ENCODE results near the gene CLRN3.

CLRN3 gene

DNA sequence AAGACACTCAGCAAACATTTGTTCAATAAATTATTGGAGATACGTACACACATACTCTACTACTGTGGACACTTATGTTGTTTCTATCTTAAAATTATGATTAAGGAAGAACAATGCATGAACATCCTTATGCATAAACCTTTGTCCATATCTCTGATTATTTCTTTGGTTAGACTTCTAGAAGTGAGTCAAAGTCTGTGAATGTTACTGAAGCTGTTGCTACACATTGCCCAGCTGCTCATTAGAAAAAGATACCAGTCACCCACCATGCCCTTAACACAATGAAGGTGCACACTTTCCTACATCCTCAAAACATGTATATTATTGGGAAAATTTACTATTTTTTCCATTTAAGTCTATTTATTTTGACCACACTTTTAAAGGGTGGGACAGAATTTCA, 1.4 kb upstream of the CLRN3 start:
- DNase-seq: no peak

DNA sequence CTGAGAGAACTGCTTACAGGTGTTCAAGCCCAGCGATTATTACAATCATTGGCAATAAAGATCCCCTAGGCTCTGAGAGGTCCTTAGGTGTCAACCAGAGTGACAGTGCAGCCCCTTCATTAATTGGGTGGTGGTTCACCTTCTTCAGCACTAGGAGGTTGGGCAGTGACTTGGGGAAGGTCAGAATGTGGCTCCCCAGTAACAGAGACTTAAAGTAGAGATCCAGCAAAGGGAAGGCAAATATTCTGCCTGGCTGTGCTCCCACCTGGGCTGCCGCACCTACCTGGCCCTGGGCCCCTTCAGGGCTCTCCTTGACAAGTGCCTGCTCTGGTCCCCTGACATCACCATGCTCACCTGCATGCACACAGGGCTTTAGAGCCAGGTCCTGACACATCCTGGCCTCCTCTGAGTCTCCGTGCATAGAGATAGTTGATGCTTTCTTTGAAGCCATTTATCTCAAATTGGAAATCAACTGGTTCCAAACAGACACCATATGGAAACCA, 1.9 kb downstream of the CLRN3 start:
- DNase-seq: no peak

DNA sequence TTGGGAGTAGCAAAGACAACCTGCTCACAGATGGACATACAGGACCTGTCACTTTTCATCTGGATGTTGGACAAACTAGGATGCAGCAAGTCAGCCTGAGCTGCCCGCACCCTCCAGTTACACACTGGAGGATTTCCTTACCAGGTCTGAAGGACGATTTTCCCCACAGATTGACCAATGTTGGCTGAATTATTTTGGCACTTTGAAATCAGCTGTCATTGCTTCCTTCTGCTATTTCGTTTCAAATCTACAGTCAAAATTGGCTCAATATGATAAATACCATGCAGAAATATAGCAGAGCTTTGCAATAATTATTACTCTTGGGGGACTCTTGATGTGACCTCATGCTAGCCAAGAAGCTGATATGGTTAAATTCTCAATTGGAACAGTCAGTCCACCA, 2.5 kb downstream of the CLRN3 start:
- DNase-seq: no peak

DNA sequence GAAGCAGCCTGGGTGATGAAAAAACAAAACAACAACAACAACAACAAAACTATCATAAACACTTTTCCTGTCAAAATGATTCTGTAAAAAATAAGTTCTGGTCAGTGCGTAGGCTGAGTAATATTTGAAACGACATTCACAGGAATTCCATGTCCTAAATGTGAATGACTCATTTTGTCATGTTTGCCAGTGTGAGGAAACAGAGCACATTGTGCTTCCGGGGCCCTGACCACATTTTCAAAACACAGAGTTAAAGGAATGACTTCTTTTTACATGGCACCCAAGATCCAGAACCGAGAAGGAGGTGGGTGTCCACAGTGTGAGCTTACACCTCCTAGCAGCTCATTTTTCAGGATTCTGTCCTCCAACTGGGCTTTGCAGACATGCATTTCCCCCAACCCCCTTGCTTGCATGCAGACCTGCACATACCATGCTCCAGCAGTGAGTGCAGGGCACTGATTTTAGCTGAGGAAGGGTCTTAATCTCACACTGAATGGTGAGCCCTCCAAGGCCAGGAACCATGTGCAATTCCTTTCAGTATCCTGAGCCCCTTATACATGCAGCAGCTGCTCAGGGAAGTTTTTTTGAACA, 3.0 kb downstream of the CLRN3 start:
- no peak for DNase-seq

GRCh38 chr10:127888521-127889312, 4.0 kb downstream of the CLRN3 start:
- no peak for DNase-seq

DNA sequence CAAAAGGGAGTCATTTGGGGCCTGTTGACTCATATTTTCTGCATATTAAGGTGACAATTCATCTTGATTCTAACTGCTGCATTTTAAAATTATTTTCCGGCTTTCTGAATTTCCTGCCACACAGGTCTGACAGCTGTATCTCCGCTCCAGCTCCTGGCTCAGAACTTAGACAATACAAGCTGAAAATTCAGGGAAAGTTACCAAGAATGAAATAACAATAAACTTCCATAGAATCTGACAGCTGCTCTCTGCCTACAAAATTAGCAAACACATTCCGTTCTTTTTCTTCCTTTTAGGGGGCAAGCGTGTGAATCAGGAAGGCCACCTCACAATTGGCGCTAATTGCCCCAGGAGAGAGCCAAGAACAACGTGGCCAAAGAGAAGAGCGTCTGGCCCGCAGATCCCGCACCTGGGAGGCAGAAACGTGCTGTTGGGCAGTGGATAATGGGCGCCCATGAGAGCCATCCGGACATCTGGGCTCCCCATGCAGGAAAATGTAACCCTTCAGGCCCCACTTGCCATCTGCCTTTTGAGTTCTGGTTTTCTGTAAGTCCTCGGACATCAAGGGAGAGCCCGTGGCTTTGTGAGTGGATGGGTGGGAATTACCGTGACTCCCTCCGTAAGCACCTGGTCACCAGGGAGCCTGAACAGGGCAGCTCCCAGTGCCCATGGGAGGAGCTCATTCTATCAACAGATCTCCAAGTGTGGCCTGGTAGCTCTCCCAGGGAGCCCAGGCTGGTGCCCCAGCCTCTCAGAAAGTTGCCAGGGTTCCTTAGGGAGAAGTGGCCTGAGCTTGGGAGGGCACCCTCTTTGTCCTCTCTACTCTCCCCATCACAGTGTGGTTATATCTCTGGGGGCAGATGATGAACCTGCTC, 5.0 kb downstream of the CLRN3 start:
- DNase-seq: no peak

DNA sequence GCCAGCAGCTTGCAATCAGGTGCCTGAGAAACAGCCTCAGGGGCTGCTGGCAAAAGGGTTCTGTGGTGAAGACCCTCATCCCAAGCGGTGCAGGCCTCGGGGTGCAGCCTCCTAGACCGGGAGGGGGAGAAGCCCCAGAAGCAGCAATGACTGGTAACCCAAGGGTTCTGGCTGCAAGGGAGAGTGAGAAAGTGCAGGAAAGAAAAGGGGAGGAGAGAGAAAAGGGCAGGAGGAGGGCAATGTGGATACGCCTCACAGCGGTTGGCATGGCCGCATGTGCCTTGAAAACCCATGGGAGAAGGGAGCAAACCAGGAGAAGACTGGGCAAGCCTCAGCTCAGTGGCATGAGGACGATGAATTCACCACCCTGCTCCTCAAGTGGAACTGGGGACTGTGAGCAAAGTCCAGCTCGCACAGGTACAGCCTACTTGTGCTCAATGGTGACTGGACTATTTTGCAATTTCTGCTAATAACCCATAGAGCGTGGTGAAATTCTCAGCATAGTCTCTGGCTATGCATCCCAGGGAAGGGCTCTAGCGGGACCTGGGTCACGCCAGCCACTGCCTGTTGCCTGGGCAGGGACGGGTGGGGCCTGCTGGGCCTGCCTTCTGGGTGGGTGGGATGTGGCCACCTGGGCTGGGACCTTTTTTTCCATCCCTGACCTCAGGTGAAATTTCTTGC, 6.2 kb downstream of the CLRN3 start:
- no peak for DNase-seq

GRCh38 chr10:127884501-127884900, 8.2 kb downstream of the CLRN3 start:
- no peak for DNase-seq

DNA sequence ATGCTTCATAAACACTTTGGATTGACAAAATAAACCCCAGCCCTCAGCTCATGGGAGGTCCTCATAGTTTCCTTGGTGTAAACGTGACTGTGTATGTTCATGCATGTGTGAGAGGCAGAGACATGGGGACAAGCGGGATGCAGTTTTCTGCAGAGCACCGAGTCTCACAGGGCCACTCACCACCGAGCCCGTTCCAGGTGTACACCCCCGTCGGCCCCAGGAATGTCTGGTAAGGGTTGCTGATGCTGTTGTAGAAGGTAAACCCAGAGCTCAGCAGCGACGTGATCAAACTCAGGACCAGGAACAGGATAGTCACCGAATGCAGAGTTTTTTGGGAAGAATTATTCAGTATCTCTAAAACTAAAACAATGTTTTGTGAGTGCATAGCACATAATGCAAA, 9.2 kb downstream of the CLRN3 start:
- no peak for DNase-seq

GRCh38 chr10:127882801-127883459, 9.8 kb downstream of the CLRN3 start:
- DNase-seq: no peak

- no peak for DNase-seq
Observed at GRCh38 chr10:127882391-127882790, 10.3 kb downstream of the CLRN3 start.

- no peak for DNase-seq
Observed at GRCh38 chr10:127881262-127881661, 11.5 kb downstream of the CLRN3 start.

DNA sequence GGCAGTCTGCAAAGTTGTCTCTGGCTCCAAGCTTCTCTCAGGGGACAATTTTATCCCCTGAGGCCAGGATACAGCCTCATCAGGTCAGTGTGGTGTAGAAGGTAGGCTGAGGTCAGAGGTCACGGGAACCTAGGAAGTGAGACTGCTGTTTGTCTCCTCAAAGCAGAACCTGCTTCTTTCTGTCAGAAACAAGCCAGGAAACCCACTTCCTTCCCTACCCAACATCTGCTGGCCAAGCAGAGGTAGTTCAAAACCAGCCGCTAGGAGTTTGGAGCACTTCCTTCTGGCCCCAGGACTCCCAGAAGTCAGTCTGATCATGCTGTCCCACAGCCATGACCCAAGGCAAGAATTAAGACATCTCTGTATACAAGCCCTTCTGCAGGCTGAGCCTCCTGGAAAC, 12.2 kb downstream of the CLRN3 start:
- DNase-seq: no peak

GRCh38 chr10:127878475-127879055, 14.2 kb downstream of the CLRN3 start:
- no peak for DNase-seq

DNA sequence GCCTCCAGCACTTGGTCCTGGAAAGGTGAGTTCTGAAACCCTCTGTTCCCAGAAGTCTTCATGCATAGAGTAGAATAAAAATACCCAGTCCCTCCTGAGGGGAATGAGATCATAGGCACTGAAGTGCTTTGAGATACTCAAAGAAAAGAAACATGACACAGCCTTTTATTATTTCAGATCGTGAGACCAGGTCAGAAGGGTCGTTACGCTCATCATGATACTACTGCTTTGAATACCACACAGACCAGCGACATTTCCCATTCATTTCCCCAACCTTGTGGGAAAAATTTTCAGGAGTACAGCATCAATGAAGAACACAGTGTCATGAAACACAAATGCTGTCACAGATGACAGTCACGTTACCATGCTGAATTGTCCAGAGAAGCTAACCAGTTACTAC, 15.0 kb downstream of the CLRN3 start:
- DNase-seq: no peak

GRCh38 chr10:127877116-127877515, 15.6 kb downstream of the CLRN3 start:
- no peak for DNase-seq

GRCh38 chr10:127875916-127876315, 16.8 kb downstream of the CLRN3 start:
- DNase-seq: no peak

DNA sequence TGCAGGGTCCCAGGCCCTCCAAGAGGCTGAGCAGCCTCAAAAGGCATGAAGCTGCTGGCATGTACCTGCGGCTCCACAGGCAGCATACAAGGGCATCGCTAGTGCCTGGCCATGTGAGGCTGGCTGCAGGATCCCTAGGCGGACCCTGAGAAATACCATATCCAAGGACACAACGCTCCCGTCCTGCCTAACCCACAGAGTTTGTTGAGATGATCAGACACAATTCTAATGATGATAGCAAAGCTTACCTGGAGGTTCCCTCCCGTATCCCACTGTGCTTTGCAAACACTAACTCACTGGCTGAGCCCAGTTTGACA, 17.3 kb downstream of the CLRN3 start:
- DNase-seq: no peak

GRCh38 chr10:127874671-127875448, 17.9 kb downstream of the CLRN3 start:
- no peak for DNase-seq

GRCh38 chr10:127873901-127874470, 18.8 kb downstream of the CLRN3 start:
- DNase-seq: no peak
